Keratinocyte (primary cell): ENCODE results near the gene PDK4. TPM values are rescaled to one million over a fixed set of nuclear protein-coding genes. Genes with fewer than 3 reads are reported as not detected.

ENCODE experiments used
- DNase-seq: peaks from one replicate; pipeline ENCODE4 v3.0.0-alpha.2; 2011; ENCODE audit warnings: low read depth, missing footprints, low spot score
- FAIRE-seq: peaks from 2 replicates; lab custom pipeline; 2011; peaks lifted over from hg19 to GRCh38; lab: Jason Lieb, UNC
- H2AFZ ChIP-seq: 2 replicates; pipeline ENCODE4 v1.6.0; 2012; ENCODE audit warnings: low read length, control low read depth, inconsistent platforms; ENCODE audit not compliant: control insufficient read depth
- H3K27ac ChIP-seq: 2 replicates; pipeline ENCODE4 v1.5.1; 2011; ENCODE audit warnings: low read length; ENCODE audit not compliant: control insufficient read depth, insufficient read depth
- H3K27me3 ChIP-seq: 3 replicates; pipeline ENCODE4 v1.6.0; 2011; ENCODE audit warnings: low read length; ENCODE audit not compliant: control insufficient read depth, insufficient read depth; ENCODE audit errors: extremely low read depth
- H3K36me3 ChIP-seq, 2 experiments: 2 replicates in 1 of 2; 3 replicates in 1 of 2; pipeline ENCODE4 v1.5.1; 2011; ENCODE audit warnings: low read length in 2 of 2, mild to moderate bottlenecking in 1 of 2; ENCODE audit not compliant: control insufficient read depth in 2 of 2, insufficient read depth in 2 of 2; ENCODE audit errors: extremely low read depth in 1 of 2
- H3K4me1 ChIP-seq: 3 replicates; pipeline ENCODE4 v1.5.1; 2011; ENCODE audit warnings: low read length; ENCODE audit not compliant: control insufficient read depth, insufficient read depth; ENCODE audit errors: extremely low read depth
- H3K4me2 ChIP-seq: 3 replicates; pipeline ENCODE4 v1.6.0; 2011; ENCODE audit warnings: low read depth, low read length; ENCODE audit not compliant: control insufficient read depth, insufficient read depth; ENCODE audit errors: extremely low read depth
- H3K4me3 ChIP-seq, 3 experiments: fragments of 200-600 bp in 1 of 3; sonication (generic) in 1 of 3; 2 replicates in 2 of 3; 3 replicates in 1 of 3; pipeline ENCODE4 v1.5.1; 2011 to 2016; ENCODE audit warnings: low read length in 3 of 3, mild to moderate bottlenecking in 3 of 3, control low read depth in 2 of 3, inconsistent platforms in 1 of 3, low read depth in 1 of 3, mixed read lengths in 1 of 3, mixed run types in 1 of 3, moderate library complexity in 1 of 3; ENCODE audit not compliant: control insufficient read depth in 2 of 3, insufficient read depth in 2 of 3; ENCODE audit errors: extremely low read depth in 1 of 3
- H3K79me2 ChIP-seq: 2 replicates; pipeline ENCODE4 v1.6.0; 2012; ENCODE audit warnings: low read length; ENCODE audit not compliant: control insufficient read depth, insufficient read depth
- H3K9ac ChIP-seq: 3 replicates; pipeline ENCODE4 v1.6.0; 2011; ENCODE audit warnings: low read length; ENCODE audit not compliant: control insufficient read depth, insufficient read depth; ENCODE audit errors: extremely low read depth
- H3K9me1 ChIP-seq: 3 replicates; pipeline ENCODE4 v1.6.0; 2011; ENCODE audit warnings: low read length; ENCODE audit not compliant: control insufficient read depth, insufficient read depth; ENCODE audit errors: extremely low read depth
- H3K9me3 ChIP-seq: 2 replicates; pipeline ENCODE4 v1.5.1; 2012; ENCODE audit warnings: low read depth, low read length; ENCODE audit not compliant: control insufficient read depth
- H4K20me1 ChIP-seq: 3 replicates; pipeline ENCODE4 v1.6.0; 2011; ENCODE audit warnings: low read length; ENCODE audit not compliant: control insufficient read depth, insufficient read depth; ENCODE audit errors: extremely low read depth
- CTCF ChIP-seq, 3 experiments: IDR thresholded peaks in 1 of 3; conservative IDR thresholded peaks in 1 of 3; optimal IDR thresholded peaks in 1 of 3; 2 replicates in 2 of 3; 3 replicates in 1 of 3; pipeline versions ENCODE3 to v1.5.1; 2011; ENCODE audit warnings: low read length in 3 of 3, mild to moderate bottlenecking in 3 of 3, moderate library complexity in 2 of 3, control low read depth in 1 of 3, inconsistent platforms in 1 of 3; ENCODE audit not compliant: insufficient read depth in 2 of 3; ENCODE audit errors: extremely low read depth in 1 of 3
- EZH2 ChIP-seq: IDR thresholded peaks from one replicate; pipeline ENCODE4 v1.6.1; 2012; ENCODE audit warnings: inconsistent platforms, mild to moderate bottlenecking, low read length, moderate library complexity
- dilution Hi-C: fragments of 300-500 bp; cut with MboI; formaldehyde crosslinking; loops from one replicate; pipeline ENCODE4 v1.7.0; 2020; ENCODE audit warnings: low sequenced_read_pairs; ENCODE audit not compliant: extremely low pct_ligation_motif_present
- polyA plus RNA-seq, 5 experiments: library from polyadenylated mRNA; depleted of rRNA in 3 of 5; stranded (reverse) in 3 of 5; stranded (forward) in 1 of 5; unstranded in 1 of 5; fragments of >200 nt; gene quantifications; 1 replicate in 1 of 5; 2 replicates in 3 of 5; 3 replicates in 1 of 5; pipeline versions ENCODE4 v1.2.1 to v1.2.3, GENCODE V29; 2011 to 2012; ENCODE audit warnings: missing spikeins in 2 of 5, low read depth in 1 of 5, low replicate concordance in 1 of 5

Gene PDK4
- polyA plus RNA-seq, 1 donor (not counting 4 experiments of a cell fraction or from before 2014, with no cell fraction given): not detected

GRCh38 chr7:95602421-95602820 lies 6.1 kb upstream of the PDK4 start:
- H3K4me2 ChIP-seq: no peak overlapping the region
- H3K9ac ChIP-seq: no peak overlapping the region
- H4K20me1 ChIP-seq: no peaks in the 10 kb centered on the region
- FAIRE-seq: no peak
- no peaks in the 10 kb centered on the region for H3K27me3 ChIP-seq
- H3K4me3 ChIP-seq: no peak overlapping the region
- H3K4me1 ChIP-seq: no peaks in the 10 kb centered on the region
- no peak overlapping the region for H2AFZ ChIP-seq
- no peak for DNase-seq
- H3K9me1 ChIP-seq: no peaks in the 10 kb centered on the region
- no peaks in the 10 kb centered on the region for H3K79me2 ChIP-seq
- TF ChIP-seq CTCF (optimal IDR thresholded peaks at IDR 0.05 in 1 of 3, IDR thresholded peaks at IDR 0.05 in 1 of 3, conservative IDR thresholded peaks at IDR 0.05 in 1 of 3; ENCODE audit: extremely low read depth in 1 of 3, insufficient read depth in 2 of 3, low read length in 3 of 3): no peak
- TF ChIP-seq EZH2: no peak
- H3K9me3 ChIP-seq: no peaks in the 10 kb centered on the region
- dilution Hi-C loops: no loop called here
- no peaks in the 10 kb centered on the region for H3K36me3 ChIP-seq
- H3K27ac ChIP-seq: no peak overlapping the region

- dilution Hi-C loops: no loop called here
- Histone ChIP-seq H3K36me3 (no peaks in the 10 kb centered on the region), H3K27me3 (peaks cover 6% of the 10 kb centered on the region), H3K9ac (no peak overlapping the region), H3K4me3 (no peak overlapping the region), H4K20me1 (no peaks in the 10 kb centered on the region), H3K79me2 (no peaks in the 10 kb centered on the region), H3K4me1 (no peaks in the 10 kb centered on the region), H2AFZ (no peak overlapping the region), H3K9me3 (no peaks in the 10 kb centered on the region), H3K4me2 (no peak overlapping the region), H3K9me1 (no peaks in the 10 kb centered on the region), H3K27ac (no peak overlapping the region)
- no peak for TF ChIP-seq EZH2
- TF ChIP-seq CTCF (optimal IDR thresholded peaks at IDR 0.05 in 1 of 3, IDR thresholded peaks at IDR 0.05 in 1 of 3, conservative IDR thresholded peaks at IDR 0.05 in 1 of 3; ENCODE audit: extremely low read depth in 1 of 3, insufficient read depth in 2 of 3, low read length in 3 of 3): no peak
- FAIRE-seq (no peak), DNase-seq (no peak)
These were observed 5.0 kb upstream of the PDK4 start for GRCh38 chr7:95601316-95601715.
